SK-MEL-5 (cell line): Measurements from ENCODE around the gene CREB3L4. TPM values are rescaled to one million over a fixed set of nuclear protein-coding genes. Genes with fewer than 3 reads are reported as not detected.
"Not testable (repeated sequence)": the region's sequence is repeated elsewhere in the genome, so short reads cannot be mapped to it uniquely, and the experiment has no call there.

Experiments
- DNase-seq: peaks from one replicate; pipeline ENCODE4 v3.0.0-alpha.2; 2016; ENCODE audit warnings: low read depth, low spot score
- in situ Hi-C: cut with HindIII; loops from 2 replicates; pipeline ENCODE4 v1.10.0; 2016; ENCODE audit warnings: low sequenced_read_pairs, high pct_unique_total_duplicates, low pct_unique_long_range_greater_than_20kb
- total RNA-seq: library from RNA; depleted of rRNA; stranded (reverse); fragments of >200 nt; shearing (Covaris generic); gene quantifications from 2 replicates; pipeline ENCODE4 v1.2.3, GENCODE V29; 2014

Gene CREB3L4
- total RNA-seq, 1 experiment from 2014 or later, result 23.8 TPM

- in situ Hi-C loops, result no loop called here
Measured at GRCh38 chr1:153973071-153973470, 5.4 kb downstream of the CREB3L4 start.

GRCh38 chr1:153973525-153973924 is 5.8 kb downstream of the CREB3L4 start:
- no peak for DNase-seq
- in situ Hi-C loops, result no loop called here

More at GRCh38 chr1:153973071-153973470, 5.4 kb downstream of the CREB3L4 start:
- DNase-seq, result no peak

- in situ Hi-C loops, result loop anchor here (25.0 kb wide), 1 partner anchor 165 kb away; no protein-coding TSS in a partner anchor
- DNase-seq, result no peak
Measured at GRCh38 chr1:153976819-153977249, 9.1 kb downstream of the CREB3L4 start.

GRCh38 chr1:153977250-153978240 is 9.8 kb downstream of the CREB3L4 start, which contains the start of gene JTB:
JTB (minus strand) TSS chr1:153977674; CDS start chr1:153977252, 422 bp downstream.
- in situ Hi-C loops, result loop anchor here (25.0 kb wide), 1 partner anchor 165 kb away; no protein-coding TSS in a partner anchor
- DNase-seq, result peak; percentile 92

GRCh38 chr1:153978274-153978909 is 10.7 kb downstream of the CREB3L4 start:
- in situ Hi-C loops, result loop anchor here (25.0 kb wide), 1 partner anchor 166 kb away; no protein-coding TSS in a partner anchor
- DNase-seq, result no peak

GRCh38 chr1:153979091-153979490 is 11.4 kb downstream of the CREB3L4 start:
- not testable (repeated sequence) for DNase-seq
- in situ Hi-C loops, result loop anchor here (25.0 kb wide), 1 partner anchor 167 kb away; no protein-coding TSS in a partner anchor

DNA sequence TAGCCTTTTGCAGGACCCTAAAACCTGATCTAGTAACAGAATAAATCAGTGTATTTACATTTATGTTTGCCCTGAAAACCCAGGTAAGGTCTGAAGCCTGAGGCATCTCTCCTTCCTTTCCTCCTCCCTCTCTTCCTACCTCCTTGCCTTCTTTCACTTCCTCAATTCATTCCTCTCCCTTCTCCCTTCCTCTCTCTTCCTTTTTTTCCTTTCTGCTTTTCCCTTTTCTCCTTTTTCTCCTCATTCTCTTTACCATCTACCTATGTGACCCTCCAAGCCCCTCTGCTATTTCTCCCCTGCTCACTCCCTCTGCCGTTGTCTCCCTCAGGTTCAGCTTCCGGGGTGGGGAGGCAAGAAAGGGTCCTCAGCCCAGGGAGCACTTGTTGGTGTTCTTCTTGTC is 14.0 kb downstream of the CREB3L4 start:
- not testable (repeated sequence) for DNase-seq
- in situ Hi-C loops, result loop anchor here (25.0 kb wide), 1 partner anchor 169 kb away; no protein-coding TSS in a partner anchor

DNA sequence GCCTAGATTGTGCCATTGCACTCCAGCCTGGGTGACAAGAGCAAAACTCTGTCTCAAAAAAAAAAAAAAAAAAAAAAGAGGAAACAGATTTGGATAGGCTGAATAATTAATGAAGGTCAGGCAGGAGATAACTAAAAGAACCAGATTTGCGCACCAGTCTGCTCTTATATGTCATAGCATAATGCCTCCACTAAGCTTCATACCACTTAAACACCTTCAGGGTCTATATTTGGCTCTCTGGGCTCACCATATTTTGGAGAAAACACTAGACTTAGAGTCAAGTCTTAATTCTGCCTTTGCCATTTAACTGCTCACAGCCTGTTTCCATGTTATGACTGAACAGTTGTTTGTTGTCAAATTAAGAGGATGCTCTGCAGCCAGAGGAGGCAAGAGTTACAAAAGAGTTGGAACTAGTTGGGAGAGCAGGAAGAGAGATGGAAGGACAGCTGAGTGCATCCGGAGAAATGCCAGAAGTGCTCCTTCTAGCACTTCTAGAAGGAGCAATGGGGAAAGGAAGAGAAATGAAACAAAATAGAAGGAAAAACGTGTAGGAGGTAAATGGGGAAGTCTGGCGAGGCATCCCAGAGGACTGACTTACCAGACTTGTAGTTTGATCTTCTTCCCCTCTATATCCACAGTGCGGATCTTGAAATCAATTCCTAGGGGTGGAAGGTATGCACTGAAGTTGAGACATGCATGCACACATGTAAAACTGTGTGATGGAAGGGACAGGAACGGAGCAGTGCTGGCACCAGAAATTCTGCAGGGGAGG is 16.6 kb downstream of the CREB3L4 start:
- DNase-seq, result no peak
- in situ Hi-C loops, result loop anchor here (25.0 kb wide), 1 partner anchor 172 kb away; no protein-coding TSS in a partner anchor

GRCh38 chr1:153985341-153985912 is 17.7 kb downstream of the CREB3L4 start:
- in situ Hi-C loops, result loop anchor here (25.0 kb wide), 1 partner anchor 173 kb away; no protein-coding TSS in a partner anchor
- DNase-seq, result no peak

DNA sequence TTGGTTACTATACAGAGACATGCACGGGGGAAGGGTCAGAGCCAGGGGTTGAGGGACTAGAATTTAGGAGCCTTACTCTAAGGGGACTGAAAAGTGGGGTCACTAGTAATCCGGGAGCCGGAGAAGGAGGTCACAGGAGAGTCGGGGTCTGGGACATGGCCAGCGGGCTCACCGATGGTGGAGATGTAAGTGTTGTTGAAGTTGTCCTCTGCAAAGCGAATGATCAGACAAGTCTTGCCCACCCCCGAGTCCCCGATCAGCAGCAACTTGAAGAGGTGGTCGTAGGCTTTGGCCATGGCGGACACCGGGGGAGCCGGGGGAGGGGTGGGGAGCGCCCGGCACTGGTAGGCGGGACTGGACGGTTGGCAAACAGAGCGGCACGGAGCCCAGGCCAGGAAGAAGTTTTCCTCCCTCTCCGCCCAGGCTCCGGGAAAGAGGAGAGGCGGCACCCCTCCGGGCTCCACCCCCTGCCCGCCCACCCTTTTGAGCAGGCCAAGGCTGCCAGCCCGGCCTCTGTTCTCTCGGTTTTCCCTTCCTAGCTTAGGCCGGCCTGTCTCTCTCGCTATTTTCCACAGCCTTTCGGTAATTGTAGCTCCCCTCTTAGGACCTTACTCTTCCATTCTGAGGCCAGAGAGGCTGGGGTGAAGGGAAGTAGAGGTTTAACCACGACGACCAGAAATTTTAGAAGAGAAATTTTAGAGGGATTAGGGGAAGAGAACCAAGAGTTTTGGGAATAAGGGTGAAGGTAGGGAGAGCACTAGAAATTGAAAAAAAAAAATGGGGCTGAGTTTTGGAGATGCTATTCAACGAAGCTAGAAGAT is 18.4 kb downstream of the CREB3L4 start, which contains the start of gene RAB13:
RAB13 (minus strand) TSS at position 399 of the 821 bp plus-strand sequence; CDS start at position 296, 103 bp downstream.
- in situ Hi-C loops, result loop anchor here (25.0 kb wide), 1 partner anchor 174 kb away; no protein-coding TSS in a partner anchor
- peak; percentile 93 for DNase-seq

- in situ Hi-C loops, result loop anchor here (25.0 kb wide), 1 partner anchor 175 kb away; no protein-coding TSS in a partner anchor
- DNase-seq, result no peak
Measured at GRCh38 chr1:153987621-153988020, 19.9 kb downstream of the CREB3L4 start.

DNA sequence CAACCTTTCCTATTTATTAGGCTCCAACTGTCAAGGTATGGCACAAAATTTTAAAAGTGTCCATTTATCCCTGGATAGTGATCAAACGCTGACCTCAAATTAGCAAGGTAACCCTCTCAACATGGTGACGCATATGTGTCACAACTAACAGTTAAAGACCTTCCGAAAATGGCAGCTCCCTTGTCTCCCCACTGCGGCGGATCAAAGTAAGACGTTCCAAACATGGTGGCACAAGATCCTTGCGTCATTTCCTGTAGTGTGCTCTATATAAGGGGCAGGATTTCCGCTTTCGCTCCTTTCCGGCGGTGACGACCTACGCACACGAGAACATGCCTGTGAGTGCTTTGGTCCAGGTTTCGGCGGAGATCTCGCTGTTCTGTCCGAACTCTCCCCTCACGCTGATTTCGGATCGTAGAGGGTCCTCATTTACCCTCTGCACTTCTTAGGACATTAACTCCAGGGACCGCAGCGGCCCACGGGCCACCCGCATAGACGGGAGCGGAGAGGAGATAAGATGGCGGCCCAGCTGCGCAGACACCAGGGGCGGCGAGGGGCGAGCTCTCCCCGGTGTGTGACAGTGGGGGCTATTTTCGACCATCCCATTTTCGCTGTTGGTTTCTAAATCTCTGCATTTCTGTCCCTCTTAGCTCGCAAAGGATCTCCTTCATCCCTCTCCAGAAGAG is 22.9 kb downstream of the CREB3L4 start, which contains the start of gene RPS27:
RPS27 (plus strand) TSS at position 295 of the 683 bp plus-strand sequence; CDS start at position 330, 35 bp downstream.
- DNase-seq, result peak; percentile 100
- in situ Hi-C loops, result loop anchor here (25.0 kb wide), 1 partner anchor 178 kb away; no protein-coding TSS in a partner anchor

DNA sequence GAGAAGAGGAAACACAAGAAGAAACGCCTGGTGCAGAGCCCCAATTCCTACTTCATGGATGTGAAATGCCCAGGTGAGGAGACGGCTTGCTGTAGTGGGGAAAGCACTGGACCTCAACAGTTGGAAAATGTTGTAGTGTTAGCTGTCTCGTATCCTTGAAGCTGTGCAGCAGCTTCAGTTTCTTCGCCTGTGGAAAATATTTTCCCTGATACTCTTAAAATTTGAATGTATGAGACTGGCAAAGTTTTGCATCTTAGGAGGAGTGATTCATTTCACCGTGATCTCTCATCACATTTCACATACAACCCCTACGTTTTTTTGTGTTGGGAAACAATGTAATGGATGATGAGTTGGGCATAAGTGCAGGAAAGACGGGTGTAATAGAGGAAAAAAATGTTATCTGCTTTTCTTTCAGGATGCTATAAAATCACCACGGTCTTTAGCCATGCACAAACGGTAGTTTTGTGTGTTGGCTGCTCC is 23.5 kb downstream of the CREB3L4 start:
- DNase-seq, result no peak
- in situ Hi-C loops, result loop anchor here (25.0 kb wide), 1 partner anchor 179 kb away; no protein-coding TSS in a partner anchor

DNA sequence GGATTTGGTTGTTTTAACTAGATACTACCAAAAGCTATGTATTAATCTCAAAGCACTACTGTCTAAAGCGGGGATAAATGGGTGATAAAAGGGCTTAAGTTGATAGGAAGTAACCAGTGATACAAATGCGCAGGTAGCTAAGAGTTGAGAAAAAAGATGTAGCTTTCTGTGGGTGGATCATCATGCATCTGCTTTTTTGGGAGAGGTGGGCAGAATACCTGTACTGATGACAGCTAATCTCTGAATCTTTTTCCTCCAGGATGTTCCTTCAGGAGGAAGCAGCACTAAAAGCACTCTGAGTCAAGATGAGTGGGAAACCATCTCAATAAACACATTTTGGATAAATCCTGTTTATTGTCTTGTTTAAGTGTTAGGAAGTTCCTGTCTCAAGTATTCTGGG is 24.1 kb downstream of the CREB3L4 start:
- in situ Hi-C loops, result loop anchor here (25.0 kb wide), 1 partner anchor 180 kb away; no protein-coding TSS in a partner anchor
- no peak for DNase-seq

DNA sequence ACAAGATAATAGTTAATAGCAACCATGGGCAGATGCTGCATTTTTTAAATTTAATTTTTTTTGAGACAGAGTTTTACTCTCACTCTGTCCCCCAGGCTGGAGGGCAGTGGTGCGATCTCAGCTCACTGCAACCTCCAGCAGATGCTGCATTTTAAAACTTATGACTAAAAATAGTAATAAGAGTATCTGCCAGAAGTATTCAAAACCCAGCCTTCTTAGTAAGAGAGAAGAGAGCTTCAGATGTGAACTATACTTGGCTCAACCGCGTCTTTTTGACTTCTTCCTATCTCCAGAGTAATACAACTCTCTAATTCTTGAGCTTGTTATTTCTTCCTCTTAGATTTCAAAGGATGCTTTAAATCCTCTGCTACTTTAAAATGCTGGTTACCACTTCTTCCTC is 27.5 kb downstream of the CREB3L4 start:
- no peak for DNase-seq
- in situ Hi-C loops, result loop anchor here (25.0 kb wide), 1 partner anchor 183 kb away; no protein-coding TSS in a partner anchor
